ENCODE measurements around the gene GUCA1A.

Gene GUCA1A

GRCh38 chr6:42173101-42173500 is at the start of gene GUCA1A:
Gene GUCA1A (plus strand): TSS chr6:42173364. CDS start chr6:42173614, 250 bp downstream.
- TF ChIP-seq, protein P1, sequence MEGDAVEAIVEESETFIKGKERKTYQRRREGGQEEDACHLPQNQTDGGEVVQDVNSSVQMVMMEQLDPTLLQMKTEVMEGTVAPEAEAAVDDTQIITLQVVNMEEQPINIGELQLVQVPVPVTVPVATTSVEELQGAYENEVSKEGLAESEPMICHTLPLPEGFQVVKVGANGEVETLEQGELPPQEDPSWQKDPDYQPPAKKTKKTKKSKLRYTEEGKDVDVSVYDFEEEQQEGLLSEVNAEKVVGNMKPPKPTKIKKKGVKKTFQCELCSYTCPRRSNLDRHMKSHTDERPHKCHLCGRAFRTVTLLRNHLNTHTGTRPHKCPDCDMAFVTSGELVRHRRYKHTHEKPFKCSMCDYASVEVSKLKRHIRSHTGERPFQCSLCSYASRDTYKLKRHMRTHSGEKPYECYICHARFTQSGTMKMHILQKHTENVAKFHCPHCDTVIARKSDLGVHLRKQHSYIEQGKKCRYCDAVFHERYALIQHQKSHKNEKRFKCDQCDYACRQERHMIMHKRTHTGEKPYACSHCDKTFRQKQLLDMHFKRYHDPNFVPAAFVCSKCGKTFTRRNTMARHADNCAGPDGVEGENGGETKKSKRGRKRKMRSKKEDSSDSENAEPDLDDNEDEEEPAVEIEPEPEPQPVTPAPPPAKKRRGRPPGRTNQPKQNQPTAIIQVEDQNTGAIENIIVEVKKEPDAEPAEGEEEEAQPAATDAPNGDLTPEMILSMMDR (IDR thresholded peaks at IDR 0.05) = no peak

GRCh38 chr6:42123379-42124103 is 49.6 kb upstream of the GUCA1A start:
- Histone ChIP-seq H3K9me3 (no peaks in the 10 kb centered on the region), H3K4me3 (no peak overlapping the region), H3K4me1 (peaks cover 0 to 16% (median 1%) of the 10 kb centered on the region in 4 donors), H3K27me3 (no peaks in the 10 kb centered on the region), H3K27ac (no peak overlapping the region), H3K36me3 (peaks cover 0 to 24% (median 0%) of the 10 kb centered on the region in 3 donors)
- intact Hi-C loops (cut with DNase I; ENCODE audit: low total_unique reads) = no loop called here
- DNase-seq = no peak
- TF ChIP-seq, protein P1 (IDR thresholded peaks at IDR 0.05) = no peak

More at GRCh38 chr6:42173101-42173500, at the start of gene GUCA1A:
- no peaks in the 10 kb centered on the region for H3K9me3 ChIP-seq
- intact Hi-C loops (cut with DNase I; ENCODE audit: low total_unique reads) = no loop called here
- H3K27ac ChIP-seq = no peak within 1 kb of the TSS
- no peaks in the 10 kb centered on the region for H3K36me3 ChIP-seq
- peaks cover 0 to 5% of the 10 kb centered on the region in 2 donors for H3K27me3 ChIP-seq
- H3K4me3 ChIP-seq = no peak within 1 kb of the TSS
- no peak for DNase-seq
- no peaks in the 10 kb centered on the region for H3K4me1 ChIP-seq

GRCh38 chr6:42124223-42124836 is 48.8 kb upstream of the GUCA1A start:
- DNase-seq = no peak
- no peak overlapping the region for H3K27ac ChIP-seq
- intact Hi-C loops (cut with DNase I; ENCODE audit: low total_unique reads) = no loop called here

GRCh38 chr6:42125231-42125630 is 47.9 kb upstream of the GUCA1A start:
- intact Hi-C loops (cut with DNase I; ENCODE audit: low total_unique reads) = no loop called here
- no peak overlapping the region for H3K4me3 ChIP-seq
- no peak overlapping the region for H3K27ac ChIP-seq
- no peaks in the 10 kb centered on the region for H3K9me3 ChIP-seq
- H3K27me3 ChIP-seq = peaks cover 0 to 2% of the 10 kb centered on the region in 2 donors
- no peak for DNase-seq
- peaks cover 0 to 12% (median 0%) of the 10 kb centered on the region in 4 donors for H3K4me1 ChIP-seq
- TF ChIP-seq, protein P1 (IDR thresholded peaks at IDR 0.05) = no peak
- H3K36me3 ChIP-seq = peaks cover 0 to 27% (median 0%) of the 10 kb centered on the region in 3 donors

More at GRCh38 chr6:42124223-42124836, 48.8 kb upstream of the GUCA1A start:
- Histone ChIP-seq H3K4me3 (no peak overlapping the region), H3K27me3 (no peaks in the 10 kb centered on the region), H3K36me3 (peaks cover 0 to 27% (median 0%) of the 10 kb centered on the region in 3 donors), H3K9me3 (no peaks in the 10 kb centered on the region), H3K4me1 (peaks cover 0 to 12% (median 0%) of the 10 kb centered on the region in 4 donors)
- TF ChIP-seq, protein P1 (IDR thresholded peaks at IDR 0.05) = no peak

GRCh38 chr6:42125663-42126062 is 47.5 kb upstream of the GUCA1A start:
- H3K4me1 ChIP-seq = peaks cover 0 to 12% (median 0%) of the 10 kb centered on the region in 4 donors
- no peak for DNase-seq
- no peak overlapping the region for H3K27ac ChIP-seq
- peaks cover 0 to 27% (median 0%) of the 10 kb centered on the region in 3 donors for H3K36me3 ChIP-seq
- H3K27me3 ChIP-seq = peaks cover 0 to 5% of the 10 kb centered on the region in 2 donors
- TF ChIP-seq, protein P1 (IDR thresholded peaks at IDR 0.05) = no peak
- H3K4me3 ChIP-seq = no peak overlapping the region
- no peaks in the 10 kb centered on the region for H3K9me3 ChIP-seq
- intact Hi-C loops (cut with DNase I; ENCODE audit: low total_unique reads) = no loop called here
